ENCODE measurements around the gene HCN3.
A peak's percentile ranks its signal among the peaks of the same experiment; 100 is the strongest.

GRCh38 chr1:155250633-155251449 lies 26.4 kb upstream of the HCN3 start:
- TF ChIP-seq CTCF (IDR thresholded peaks at IDR 0.05 in 4 of 5, conservative IDR thresholded peaks at IDR 0.05 in 1 of 5) (peak; percentile 98 to 100 (median 99)), POLR2A (IDR thresholded peaks at IDR 0.05) (no peak)
